GM12874 (cell line): ENCODE data around the gene AATF.

ENCODE experiments used
- TF ChIP-seq, protein P1 (sequence below): IDR thresholded peaks from 2 replicates; pipeline ENCODE4 v1.5.1; 2011; ENCODE audit warnings: low read depth, mild to moderate bottlenecking, control low read depth, low read length, moderate library complexity; ENCODE audit not compliant: insufficient read depth

The AATF gene

DNA sequence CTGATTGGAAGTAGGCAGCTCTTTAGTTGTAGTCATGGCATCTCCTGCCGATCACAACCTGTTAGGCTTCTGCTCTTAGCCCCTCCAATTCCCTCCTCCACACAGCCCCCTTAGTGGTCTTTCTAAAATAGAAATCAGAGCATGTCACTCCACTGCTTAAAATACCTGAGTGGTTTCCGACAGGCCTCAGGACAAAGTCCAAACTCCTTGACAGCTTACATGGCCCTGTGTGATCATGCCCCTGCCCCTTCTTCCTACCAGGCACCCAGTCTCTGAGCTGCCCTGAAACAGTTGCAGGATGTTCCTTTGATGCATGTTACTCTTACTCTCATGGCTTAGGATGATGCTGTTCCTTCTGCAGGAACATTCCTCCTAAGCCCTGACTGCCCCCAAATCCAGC is 147.3 kb downstream of the AATF start:
- TF ChIP-seq, protein P1, sequence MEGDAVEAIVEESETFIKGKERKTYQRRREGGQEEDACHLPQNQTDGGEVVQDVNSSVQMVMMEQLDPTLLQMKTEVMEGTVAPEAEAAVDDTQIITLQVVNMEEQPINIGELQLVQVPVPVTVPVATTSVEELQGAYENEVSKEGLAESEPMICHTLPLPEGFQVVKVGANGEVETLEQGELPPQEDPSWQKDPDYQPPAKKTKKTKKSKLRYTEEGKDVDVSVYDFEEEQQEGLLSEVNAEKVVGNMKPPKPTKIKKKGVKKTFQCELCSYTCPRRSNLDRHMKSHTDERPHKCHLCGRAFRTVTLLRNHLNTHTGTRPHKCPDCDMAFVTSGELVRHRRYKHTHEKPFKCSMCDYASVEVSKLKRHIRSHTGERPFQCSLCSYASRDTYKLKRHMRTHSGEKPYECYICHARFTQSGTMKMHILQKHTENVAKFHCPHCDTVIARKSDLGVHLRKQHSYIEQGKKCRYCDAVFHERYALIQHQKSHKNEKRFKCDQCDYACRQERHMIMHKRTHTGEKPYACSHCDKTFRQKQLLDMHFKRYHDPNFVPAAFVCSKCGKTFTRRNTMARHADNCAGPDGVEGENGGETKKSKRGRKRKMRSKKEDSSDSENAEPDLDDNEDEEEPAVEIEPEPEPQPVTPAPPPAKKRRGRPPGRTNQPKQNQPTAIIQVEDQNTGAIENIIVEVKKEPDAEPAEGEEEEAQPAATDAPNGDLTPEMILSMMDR = no peak

DNA sequence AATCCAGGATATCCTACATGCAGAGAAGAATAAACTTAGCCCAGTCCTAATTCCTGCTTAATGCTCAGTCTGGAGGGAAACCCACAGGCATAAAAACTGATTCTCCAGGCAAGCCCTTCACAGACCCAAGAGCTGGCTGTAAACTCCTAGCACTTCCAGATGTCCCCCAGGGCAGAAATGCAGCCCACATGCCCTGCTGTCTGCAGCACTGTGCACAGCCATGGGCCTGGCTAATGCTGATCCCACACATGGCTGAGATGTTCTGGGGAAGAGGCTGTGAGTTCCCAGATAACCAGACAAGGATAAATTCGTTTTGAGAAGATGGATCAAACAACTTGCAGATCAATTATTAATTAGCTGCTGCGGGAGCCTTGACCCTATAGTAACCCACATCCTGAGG is 148.4 kb downstream of the AATF start:
- TF ChIP-seq, protein P1 = no peak

DNA sequence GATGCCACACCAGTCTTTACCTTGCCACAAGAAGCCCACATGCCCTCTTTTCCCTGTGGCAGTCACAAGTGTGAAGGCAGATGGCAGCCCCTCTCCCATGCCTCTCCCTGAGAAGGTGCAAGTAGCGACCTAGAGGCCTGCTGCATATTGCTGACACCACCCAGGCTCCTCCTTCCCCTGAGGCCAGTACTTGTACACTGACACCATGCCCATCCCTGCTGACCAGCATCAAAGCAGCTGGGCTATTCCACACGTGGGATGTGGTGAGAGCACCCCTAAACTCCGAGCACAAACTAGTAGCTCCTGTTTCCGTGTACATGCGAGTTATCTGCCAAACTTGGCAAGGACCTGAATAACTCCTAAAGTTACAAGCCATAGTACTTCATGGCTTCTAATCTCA is 149.4 kb downstream of the AATF start:
- TF ChIP-seq, protein P1 = no peak

DNA sequence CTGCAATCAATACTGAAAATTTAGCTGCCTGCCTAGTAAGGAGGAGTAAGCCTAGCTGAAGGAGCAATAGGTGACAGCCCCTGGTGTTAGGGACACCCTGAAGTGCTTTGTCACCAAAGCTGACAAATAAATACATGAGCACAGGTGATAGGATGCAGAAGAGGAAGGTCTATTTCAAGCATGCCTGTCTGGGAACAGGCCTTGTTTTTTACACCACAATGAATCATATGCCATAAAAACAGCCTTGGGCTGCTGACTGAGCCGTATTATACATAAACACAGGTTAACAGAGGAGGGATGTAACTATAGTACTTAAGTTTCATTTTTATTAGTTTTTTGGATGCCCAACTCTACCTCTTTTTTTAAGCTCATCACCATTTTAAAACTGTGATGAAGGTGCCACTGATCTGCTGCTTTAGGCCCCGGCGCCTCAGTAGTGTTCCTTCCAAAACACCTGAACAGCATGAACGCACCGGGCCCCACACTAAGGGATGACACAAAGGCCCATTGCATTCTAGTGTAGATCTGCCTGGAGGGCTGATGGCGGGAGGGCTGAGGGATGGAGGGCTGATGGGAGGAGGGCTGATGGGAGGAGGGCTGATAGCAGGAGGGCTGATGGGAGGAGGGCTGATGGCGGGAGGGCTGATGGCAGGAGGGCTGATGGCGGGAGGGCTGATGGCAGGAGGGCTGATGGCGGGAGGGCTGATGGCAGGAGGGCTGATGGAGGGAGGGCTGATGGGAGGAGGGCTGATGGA is 150.3 kb downstream of the AATF start:
- TF ChIP-seq, protein P1 = no peak

DNA sequence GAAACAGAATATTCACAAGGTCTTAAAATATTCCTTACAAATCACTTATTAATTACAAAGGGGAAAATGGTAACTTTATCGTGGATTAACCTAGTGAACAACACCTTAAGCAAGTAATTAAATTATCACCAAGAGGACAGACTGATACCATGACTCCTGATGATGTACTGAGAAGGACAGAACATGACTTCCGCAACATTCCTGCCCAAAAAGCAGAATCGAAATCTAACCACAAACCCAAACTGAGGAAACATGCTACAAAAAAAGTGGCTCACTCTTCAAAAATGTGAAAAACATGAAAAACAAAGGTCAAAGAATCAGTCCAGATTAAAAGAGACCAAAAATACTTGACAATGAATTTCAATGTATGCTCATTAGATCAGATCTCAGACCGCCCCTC is 151.5 kb downstream of the AATF start:
- TF ChIP-seq, protein P1 = no peak

DNA sequence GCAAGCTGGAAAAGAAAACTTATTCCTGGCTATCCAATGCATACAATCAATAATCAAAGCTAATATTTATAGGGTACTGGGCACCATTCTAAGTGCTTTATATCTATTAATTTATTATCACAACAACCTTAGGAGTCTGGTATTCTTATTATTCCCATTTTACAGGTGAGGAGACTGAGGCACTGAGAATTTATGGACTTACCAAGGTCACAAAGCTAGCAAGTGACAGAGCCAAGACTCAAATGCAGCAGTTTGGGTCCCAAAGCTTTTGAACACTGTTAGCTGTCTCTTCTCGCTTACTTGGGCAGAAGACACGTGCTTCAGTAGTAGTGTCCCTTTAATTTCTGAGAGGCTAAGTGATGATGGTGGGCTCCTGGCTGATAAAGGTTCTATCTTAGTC is 152.6 kb downstream of the AATF start:
- TF ChIP-seq, protein P1 = no peak

DNA sequence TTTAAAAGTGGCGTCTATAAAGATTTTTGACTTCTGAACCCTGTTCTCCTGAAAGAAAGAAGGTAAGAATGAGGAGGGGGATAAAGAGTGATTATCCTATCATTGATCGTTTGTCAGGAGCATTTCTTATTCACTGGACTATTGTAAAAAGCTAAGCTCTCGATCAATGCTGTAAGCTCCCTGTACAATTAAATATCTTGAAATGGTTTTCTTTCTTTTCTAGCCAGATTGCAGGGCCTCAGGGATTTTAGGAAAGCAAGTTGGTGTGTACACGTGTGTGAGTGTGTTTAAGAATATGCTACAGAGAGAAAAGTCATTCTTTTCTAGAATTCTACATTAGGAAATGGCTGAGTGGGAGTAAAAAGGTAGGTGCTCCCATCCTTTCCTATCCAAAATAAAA is 154.5 kb downstream of the AATF start:
- TF ChIP-seq, protein P1 = no peak

DNA sequence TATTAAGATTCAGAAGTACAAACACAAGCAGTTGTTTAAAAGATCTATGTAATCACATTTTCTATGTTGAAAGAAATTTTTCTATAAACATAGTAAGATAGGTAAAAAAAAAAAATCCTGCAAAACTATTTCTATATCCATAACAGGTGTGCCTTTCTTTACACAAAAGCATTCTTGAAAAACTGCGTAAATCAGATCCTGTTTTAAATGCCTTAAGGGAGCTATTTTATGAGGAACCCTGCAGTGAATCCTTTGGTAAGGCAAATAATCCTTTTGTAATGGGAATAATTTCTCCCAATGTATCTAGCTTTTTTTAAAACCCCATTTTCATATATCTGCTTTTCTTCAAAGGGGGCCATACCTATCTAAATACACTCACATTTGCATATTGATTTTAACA is 157.3 kb downstream of the AATF start:
- TF ChIP-seq, protein P1 = no peak
